Pancreas (tissue), 10 donors: Measurements from ENCODE around the gene CDR2L. TPM values are rescaled to one million over a fixed set of nuclear protein-coding genes. Genes with fewer than 3 reads are reported as not detected.
A peak's percentile ranks its signal among the peaks of the same experiment; 100 is the strongest.
"Not testable (repeated sequence)": the region's sequence is repeated elsewhere in the genome, so short reads cannot be mapped to it uniquely, and the experiment has no call there.

Experiments
- ATAC-seq, 4 donors: fragments of 200-7000 bp; cut with Tn5 transposase; one replicate each; pipeline versions ENCODE4 v1.8.0 to v1.9.1; 2020; ENCODE audit warnings: mild to moderate bottlenecking in 4 of 4, moderate library complexity in 4 of 4
- DNase-seq, 6 donors: peaks; one replicate each; pipeline ENCODE4 v3.0.0-alpha.2; 2020
- FAIRE-seq: peaks from 2 replicates; lab custom pipeline; 2012; peaks lifted over from hg19 to GRCh38; lab: Jason Lieb, UNC
- H3K27ac ChIP-seq, 4 donors: fragments of 200-600 bp; sonication (generic); 1 replicate in 3 of 4; 2 replicates in 1 of 4; pipeline versions ENCODE4 v1.5.0 to v1.8.0; 2020
- H3K27me3 ChIP-seq, 4 donors: fragments of 200-600 bp; one replicate each; pipeline ENCODE4 v1.8.0; 2021
- H3K36me3 ChIP-seq, 3 donors: fragments of 200-600 bp; sonication (generic) in 1 of 3; one replicate each; pipeline versions ENCODE4 v1.5.0 to v1.8.0; 2020 to 2021
- H3K4me1 ChIP-seq, 3 donors: fragments of 200-600 bp; one replicate each; pipeline ENCODE4 v1.8.0; 2021
- H3K4me3 ChIP-seq, 4 donors: fragments of 200-600 bp; sonication (generic) in 2 of 4; one replicate each; pipeline versions ENCODE4 v1.5.0 to v1.8.0; 2020 to 2021
- H3K9me3 ChIP-seq, 4 donors: fragments of 200-600 bp; one replicate each; pipeline ENCODE4 v1.8.0; 2021
- WGBS, 2 donors: extraction: QIAGEN DNeasy Blood & Tissue Kit; methylation state at CpG; one replicate each; pipeline ENCODE4 v1.1.7; 2013; 5-methylcytosine and 5-hydroxymethylcytosine counted together
- intact Hi-C, 3 donors: fragments of 100-400 bp; cut with DNase I; formaldehyde crosslinking; loops; one replicate each; pipeline versions ENCODE4 v1.11.1 to v1.14.2; 2022
- polyA plus RNA-seq, 2 donors: library from polyadenylated mRNA; stranded (reverse); fragments of 200-250 nt; gene quantifications; one replicate each; pipeline ENCODE4 v1.2.3, GENCODE V29; 2013
- total RNA-seq, 6 donors: library from RNA; stranded (reverse); fragmentation: NEBNext Ultra II Directional in 4 of 6; extraction: Animal tissue kit (Norgen Biotek cat#: 25700) in 4 of 6; gene quantifications; one replicate each; pipeline versions ENCODE4 v1.2.1 to v1.2.4, GENCODE V29; 2021 to 2023
- TF ChIP-seq, protein P1 (sequence below), 4 donors: fragments of 200-600 bp; sonication (generic) in 3 of 4; IDR thresholded peaks; one replicate each; pipeline versions ENCODE4 v1.5.0 to v1.8.0; 2021; ENCODE audit warnings: antibody characterized with exemption in 4 of 4
- donor health status: healthy with polysubstance abuse.
- donor health status: DM: no; HTN: no; CAD: no; lungs with moderate emphysema.
- donor health status: DM: no; HTN: no; CAD: no.
- donor health status: control.
- donor health status: control.
- donor health status: Bipolar disorder and iron deficiency.
- donor health status: DM: yes; HTN: yes; CAD: no.
- donor health status: DM: no; HTN: no; CAD: no.
- donor health status: DM: no; HTN: no; CAD: no.
- donor health status: DM: yes; HTN: yes; CAD: no.

Gene CDR2L
- total and polyA plus RNA-seq, 8 donors = 2.3 to 11.2 (median 4.1) TPM

- WGBS, 2 donors = 78 to 85% methylated on average over 3 of the region's 3 CpGs
- H3K27ac ChIP-seq = no peak overlapping the region
- no peaks in the 10 kb centered on the region for H3K9me3 ChIP-seq
- H3K27me3 ChIP-seq = no peaks in the 10 kb centered on the region
- ATAC-seq (no peak), FAIRE-seq (no peak), DNase-seq (no peak)
- intact Hi-C loops = no loop called here
- H3K4me1 ChIP-seq = peaks cover 4 to 10% (median 7%) of the 10 kb centered on the region in 3 donors
- H3K36me3 ChIP-seq = no peaks in the 10 kb centered on the region
- no peak overlapping the region for H3K4me3 ChIP-seq
- TF ChIP-seq, protein P1, sequence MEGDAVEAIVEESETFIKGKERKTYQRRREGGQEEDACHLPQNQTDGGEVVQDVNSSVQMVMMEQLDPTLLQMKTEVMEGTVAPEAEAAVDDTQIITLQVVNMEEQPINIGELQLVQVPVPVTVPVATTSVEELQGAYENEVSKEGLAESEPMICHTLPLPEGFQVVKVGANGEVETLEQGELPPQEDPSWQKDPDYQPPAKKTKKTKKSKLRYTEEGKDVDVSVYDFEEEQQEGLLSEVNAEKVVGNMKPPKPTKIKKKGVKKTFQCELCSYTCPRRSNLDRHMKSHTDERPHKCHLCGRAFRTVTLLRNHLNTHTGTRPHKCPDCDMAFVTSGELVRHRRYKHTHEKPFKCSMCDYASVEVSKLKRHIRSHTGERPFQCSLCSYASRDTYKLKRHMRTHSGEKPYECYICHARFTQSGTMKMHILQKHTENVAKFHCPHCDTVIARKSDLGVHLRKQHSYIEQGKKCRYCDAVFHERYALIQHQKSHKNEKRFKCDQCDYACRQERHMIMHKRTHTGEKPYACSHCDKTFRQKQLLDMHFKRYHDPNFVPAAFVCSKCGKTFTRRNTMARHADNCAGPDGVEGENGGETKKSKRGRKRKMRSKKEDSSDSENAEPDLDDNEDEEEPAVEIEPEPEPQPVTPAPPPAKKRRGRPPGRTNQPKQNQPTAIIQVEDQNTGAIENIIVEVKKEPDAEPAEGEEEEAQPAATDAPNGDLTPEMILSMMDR (IDR thresholded peaks at IDR 0.05) = no peak
These were observed 9.2 kb upstream of the CDR2L start for GRCh38 chr17:74978240-74978639.

- no peak for DNase-seq
- no peaks in the 10 kb centered on the region for H3K27me3 ChIP-seq
- intact Hi-C loops = no loop called here
- FAIRE-seq = no peak
- WGBS, 2 donors = 75 to 82% methylated on average over 17 of the region's 17 CpGs
- TF ChIP-seq, protein P1 (IDR thresholded peaks at IDR 0.05) = no peak
- H3K4me3 ChIP-seq = no peak overlapping the region
- H3K4me1 ChIP-seq = peaks cover 4 to 10% (median 7%) of the 10 kb centered on the region in 3 donors
- H3K9me3 ChIP-seq = no peaks in the 10 kb centered on the region
- H3K27ac ChIP-seq = no peak overlapping the region
- no peaks in the 10 kb centered on the region for H3K36me3 ChIP-seq
- ATAC-seq = no peak
These were observed 7.9 kb upstream of the CDR2L start for GRCh38 chr17:74979408-74980146.

- intact Hi-C loops = no loop called here
- DNase-seq (peak in 1 of 6 donors; percentile 39), FAIRE-seq (no peak), ATAC-seq (peak in 1 of 4 donors; percentile 9)
- TF ChIP-seq, protein P1 (IDR thresholded peaks at IDR 0.05) = no peak
- peak overlapping the region; percentile 79 to 89 (median 88) for H3K27ac ChIP-seq
- peaks cover 4 to 7% (median 5%) of the 10 kb centered on the region in 3 donors for H3K4me1 ChIP-seq
- H3K4me3 ChIP-seq = peak overlapping the region; percentile 37 to 61 (median 56)
- H3K36me3 ChIP-seq = no peaks in the 10 kb centered on the region
- H3K9me3 ChIP-seq = no peaks in the 10 kb centered on the region
- no peaks in the 10 kb centered on the region for H3K27me3 ChIP-seq
- WGBS, 2 donors = 61 to 63% methylated on average over 16 of the region's 16 CpGs
These were observed 6.0 kb upstream of the CDR2L start for GRCh38 chr17:74981318-74981978.

GRCh38 chr17:74981979-74982662 lies 5.3 kb upstream of the CDR2L start:
- H3K36me3 ChIP-seq = no peaks in the 10 kb centered on the region
- H3K27me3 ChIP-seq = no peaks in the 10 kb centered on the region
- 0% methylated on average over 55 to 61 of the region's 61 CpGs for WGBS, 2 donors
- DNase-seq = peak; percentile 68 to 91 (median 80)
- H3K4me1 ChIP-seq = peaks cover 5 to 10% (median 8%) of the 10 kb centered on the region in 3 donors
- intact Hi-C loops = no loop called here
- H3K9me3 ChIP-seq = no peaks in the 10 kb centered on the region
- FAIRE-seq = no peak
- H3K4me3 ChIP-seq = peak overlapping the region; percentile 37 to 61 (median 56)
- TF ChIP-seq, protein P1 (IDR thresholded peaks at IDR 0.05) = no peak
- peak; percentile 91 to 95 (median 93) for ATAC-seq
- H3K27ac ChIP-seq = peak overlapping the region; percentile 79 to 89 (median 88)

DNA sequence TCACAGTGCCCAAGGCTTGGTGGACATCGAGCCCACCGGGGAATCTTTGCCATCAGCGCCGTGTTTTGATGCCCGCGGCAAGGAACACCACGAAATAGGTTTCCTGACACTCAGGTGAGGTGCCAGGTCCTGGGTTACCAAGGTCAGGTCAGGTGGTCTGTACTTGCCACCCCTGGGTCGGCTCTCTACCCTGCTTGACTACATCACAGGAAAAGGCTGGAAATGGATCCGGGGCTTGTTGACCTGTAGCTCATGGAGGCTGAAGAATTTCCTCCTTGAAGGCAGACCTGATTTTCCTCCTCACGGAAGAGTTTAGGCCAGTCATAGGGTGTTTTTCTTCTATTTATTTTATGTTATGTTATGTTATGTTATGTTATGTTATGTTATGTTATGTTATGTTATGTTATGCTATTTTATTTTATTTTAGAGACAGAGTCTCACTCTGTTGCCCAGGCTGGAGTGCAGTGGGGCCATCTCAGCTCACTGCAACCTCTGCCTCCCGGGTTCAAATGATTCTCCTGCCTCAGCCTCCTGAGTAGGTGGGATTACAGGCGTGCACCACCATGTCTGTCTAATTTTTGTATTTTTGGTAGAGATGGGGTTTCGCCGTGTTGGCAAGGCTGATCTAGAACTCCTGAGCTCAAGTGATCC lies 4.6 kb upstream of the CDR2L start:
- H3K4me1 ChIP-seq = peaks cover 5 to 11% (median 9%) of the 10 kb centered on the region in 3 donors
- H3K27ac ChIP-seq = peak overlapping the region; percentile 79 to 89 (median 88)
- peak overlapping the region; percentile 37 to 61 (median 56) for H3K4me3 ChIP-seq
- FAIRE-seq, DNase-seq, H3K9me3 ChIP-seq, H3K36me3 ChIP-seq, intact Hi-C loops, H3K27me3 ChIP-seq: not testable (repeated sequence)
- peak; percentile 1 to 9 (median 3) for ATAC-seq
- WGBS, 2 donors = 32 to 33% methylated on average over 14 of the region's 14 CpGs
